8988T (cell line): ENCODE measurements around the gene SLX9.

Experiments used
- DNase-seq: peaks from one replicate; pipeline ENCODE4 v3.0.0; 2011

SLX9 gene

DNA sequence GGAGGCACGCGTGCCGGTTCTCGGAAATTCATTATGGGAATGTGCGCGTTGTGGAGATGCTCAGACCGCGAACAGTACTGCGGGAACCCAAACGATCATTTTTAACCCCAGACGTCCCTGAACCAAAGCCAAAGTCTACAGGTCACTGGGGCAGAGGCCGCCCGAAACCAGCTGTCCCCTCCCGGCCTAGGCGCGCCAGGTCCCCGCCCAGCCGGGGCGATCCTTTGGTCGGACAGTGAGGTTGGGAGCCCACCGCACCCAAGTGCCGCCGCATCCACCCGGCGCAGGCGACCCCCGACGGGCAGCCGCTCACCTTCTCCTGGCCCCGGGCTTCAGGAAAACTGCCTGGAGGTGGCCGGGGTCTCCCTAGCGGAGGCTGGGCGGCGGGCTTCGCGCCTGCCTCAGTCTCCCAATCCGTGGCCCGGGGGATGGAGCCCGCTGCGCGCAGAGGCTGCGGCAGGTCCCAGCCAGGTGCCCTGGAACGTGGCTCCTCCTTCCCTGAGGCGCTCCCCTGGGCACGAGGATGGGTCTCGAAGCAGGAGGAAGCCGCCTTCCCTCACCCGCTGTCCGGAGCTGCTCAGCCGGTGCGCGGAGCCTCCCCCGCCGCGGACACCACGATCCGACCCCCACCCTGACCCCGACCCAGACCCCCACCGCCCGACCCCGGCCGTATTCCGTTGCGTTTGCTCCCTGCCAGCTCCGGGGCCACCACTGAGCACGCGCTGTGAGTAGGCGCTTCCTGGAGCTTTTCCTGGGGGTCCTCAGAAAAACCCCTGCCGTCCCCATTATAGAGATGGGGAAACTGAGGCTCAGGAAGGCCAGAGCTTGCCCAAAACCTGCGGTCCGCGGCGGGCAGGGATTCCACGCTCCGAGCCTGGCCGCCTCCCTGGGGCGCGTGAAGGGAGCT lies 8.1 kb upstream of the SLX9 start:
- no peak for DNase-seq

DNA sequence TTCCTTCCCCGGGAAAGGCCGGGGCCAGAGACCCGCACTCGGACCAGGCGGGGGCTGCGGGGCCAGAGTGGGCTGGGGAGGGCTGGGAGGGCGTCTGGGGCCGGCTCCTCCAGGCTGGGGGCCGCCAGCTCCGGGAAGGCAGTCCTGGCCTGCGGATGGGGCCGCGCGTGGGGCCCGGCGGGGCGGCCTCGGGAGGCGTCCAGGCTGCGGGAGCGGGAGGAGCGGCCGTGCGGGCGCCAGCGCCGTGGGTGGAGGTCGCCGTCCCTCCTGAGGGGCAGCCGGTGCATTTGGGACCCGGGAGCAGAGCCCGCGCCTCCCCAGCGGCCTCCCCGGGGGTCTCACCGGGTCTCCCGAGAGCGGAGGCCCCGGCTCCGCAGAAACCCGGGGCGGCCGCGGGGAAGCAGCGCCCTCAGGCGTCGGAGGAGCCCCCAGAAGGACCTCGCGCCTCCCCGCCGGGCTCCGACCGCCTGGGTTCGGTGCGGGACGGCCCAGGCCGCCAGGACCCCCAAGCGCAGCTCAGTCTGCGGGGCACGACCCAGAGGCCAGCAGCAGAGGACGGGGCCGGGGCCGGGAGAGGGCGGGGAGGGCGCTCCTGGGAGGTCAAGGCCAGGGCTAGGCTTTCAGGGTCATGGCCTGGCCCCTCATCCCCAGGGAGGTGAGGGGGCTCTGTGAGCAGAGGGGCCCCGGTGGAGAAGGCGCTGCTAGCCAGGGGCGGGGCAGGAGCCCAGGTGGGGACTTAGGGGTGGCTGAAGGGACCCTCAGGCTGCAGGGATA lies 7.2 kb upstream of the SLX9 start:
- peak; percentile 87 for DNase-seq

DNA sequence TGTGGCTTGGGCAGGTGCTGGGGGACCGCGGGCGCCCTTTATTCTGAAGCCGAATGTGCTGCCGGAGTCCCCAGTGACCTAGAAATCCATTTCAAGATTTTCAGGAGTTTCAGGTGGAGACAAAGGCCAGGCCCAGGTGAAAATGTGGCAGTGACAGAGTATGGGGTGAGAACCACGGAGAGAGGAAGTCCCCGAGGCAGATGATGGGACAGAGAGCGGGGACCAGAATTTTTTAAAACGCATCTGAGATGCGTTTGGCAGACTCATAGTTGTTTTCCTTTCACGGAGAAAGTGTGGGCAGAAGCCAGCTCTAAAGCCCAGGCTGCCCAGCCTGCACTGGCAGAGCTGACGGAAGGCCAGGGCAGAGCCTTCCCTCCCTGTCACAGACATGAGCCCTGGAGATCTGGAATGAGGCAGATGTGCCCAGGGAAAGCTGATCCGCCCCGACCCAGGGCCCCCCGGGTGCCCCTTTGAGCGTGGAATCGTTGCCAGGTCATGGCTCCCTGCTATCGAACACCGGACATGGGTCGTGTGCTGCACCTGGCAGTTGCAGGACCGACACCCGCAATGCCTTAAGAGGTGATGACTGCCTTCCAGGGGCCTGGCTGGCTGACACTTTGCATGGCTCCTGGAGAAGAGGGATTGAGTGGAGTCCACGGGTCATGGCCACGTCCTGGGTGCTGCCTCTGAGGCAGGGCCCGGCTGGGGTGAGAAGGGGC lies 6.5 kb upstream of the SLX9 start:
- DNase-seq: no peak

DNA sequence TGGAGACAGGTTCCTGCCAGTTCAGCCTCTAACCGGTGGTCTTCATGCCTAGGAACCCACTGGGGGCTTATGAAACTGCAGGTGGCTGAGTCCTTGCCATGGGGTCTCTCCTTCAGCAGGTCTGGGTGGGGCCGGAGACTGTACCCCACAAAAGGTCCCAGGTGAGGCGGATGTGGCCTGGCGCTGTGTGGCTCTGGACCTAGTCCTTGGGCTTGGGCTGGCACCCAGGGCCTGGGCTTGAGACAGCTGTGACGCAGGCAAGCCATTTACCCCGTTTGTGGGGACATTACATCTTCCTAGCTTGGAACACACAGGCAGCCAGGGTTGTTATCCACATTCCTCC lies 5.9 kb upstream of the SLX9 start:
- DNase-seq: no peak

DNA sequence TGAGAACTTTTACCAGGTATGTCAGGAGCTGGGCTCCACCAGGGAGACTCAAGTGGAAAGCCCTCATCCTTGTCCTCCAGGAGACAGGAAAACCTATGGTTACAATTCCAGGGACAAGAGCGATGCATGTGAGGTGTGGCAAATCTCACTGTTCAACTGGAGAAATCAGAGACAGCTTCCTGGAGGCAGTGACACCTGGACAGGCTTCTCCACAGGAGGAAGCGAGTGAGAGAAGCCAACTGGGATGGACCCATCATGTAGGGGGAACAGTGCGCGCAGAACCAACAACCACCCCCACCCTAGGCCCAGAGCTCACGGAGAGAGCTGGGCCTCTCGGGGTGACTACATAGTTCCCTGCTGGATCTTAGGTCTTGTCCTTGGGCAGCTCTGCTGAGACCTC lies 5.6 kb upstream of the SLX9 start:
- no peak for DNase-seq

DNA sequence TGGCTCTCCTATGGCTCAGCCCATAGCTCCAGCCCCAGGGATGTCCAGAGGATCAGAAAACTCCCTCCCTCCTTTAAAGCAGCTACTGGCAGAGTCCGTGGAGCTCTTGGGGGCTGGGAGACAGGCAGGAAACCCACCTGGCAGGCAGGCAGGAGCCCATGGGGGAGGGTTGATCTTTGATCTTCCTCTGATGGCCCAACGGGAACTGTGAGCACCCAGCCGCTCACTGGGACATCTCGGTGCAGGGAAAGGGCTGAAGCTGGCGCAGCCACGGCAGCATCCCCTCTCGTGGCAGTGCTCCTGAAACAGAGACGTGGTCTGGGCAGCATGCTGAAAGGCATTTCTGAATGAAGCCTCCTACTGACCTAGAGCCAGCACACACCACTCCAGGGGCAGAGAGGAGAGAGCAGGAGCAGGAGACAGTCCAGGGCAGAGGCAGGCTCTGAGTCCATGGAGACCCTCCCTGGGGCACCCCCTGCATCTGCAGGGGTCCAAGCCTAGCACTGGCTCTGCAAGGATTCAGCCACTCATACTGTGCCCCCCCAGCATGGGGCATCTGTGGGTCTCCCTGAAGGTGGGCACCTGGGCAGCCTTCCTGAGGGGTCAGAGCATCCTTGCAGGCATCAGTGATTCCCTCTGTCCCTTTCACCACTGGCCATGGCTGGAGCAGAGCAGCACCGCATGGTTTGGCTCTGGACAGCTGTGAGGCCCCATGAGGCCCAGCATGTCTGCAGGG lies 4.9 kb upstream of the SLX9 start:
- DNase-seq: no peak

DNA sequence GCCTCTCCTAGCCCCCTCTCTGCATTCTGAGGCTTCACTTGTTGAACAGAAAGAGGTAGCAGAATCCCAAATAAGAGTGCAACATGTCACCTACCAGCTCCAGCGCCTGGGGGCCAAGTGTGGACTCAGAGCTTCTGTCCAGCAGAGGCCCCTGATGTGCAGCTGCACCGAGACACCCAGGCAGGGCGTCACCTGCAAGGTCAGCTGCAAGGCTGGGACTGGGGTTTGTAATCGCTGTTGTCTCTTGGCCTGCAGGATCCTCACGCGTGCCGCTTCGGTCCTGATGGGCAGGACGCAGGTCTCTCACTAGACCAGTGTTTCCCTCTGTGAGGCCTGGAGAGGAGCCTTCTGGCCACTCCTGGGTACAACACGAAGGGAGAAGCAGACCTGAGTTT lies 4.3 kb upstream of the SLX9 start:
- no peak for DNase-seq

DNA sequence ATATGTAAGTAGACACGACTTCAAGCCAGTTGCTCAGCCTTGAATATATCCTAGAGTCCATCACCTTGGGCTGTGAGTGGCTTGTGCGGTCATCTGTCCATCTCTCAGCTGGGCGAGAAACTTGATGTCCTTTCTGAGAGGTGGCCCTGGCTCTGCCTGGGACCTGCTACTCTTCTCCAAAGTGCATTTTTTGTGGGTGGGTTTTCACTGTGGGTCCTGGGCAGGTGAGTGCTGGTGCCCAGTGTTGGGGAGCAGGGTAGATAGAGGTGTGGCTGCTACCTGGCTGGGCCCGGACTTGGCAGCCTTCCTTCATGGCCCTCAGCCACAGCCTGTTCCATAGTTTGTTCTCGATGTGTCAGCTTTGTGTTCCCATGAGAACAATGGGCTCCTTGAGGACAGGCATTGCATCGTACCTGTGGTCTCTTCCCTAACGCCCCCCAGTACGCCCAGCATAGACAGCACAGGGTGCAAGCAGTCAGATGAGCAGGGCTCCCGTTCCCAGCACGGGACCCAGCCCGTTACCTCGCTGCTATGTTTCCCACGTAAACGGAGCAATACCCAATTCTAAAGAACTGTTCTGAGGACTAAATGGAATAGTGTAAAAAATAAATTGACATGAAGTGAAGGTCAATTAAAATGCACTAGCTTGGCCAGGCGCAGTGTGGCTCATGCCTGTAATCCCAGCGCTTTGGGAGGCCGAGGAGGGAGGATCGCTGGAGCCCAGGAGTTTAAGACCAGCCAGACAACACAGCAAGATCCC lies 877 bp upstream of the SLX9 start:
- DNase-seq: no peak

DNA sequence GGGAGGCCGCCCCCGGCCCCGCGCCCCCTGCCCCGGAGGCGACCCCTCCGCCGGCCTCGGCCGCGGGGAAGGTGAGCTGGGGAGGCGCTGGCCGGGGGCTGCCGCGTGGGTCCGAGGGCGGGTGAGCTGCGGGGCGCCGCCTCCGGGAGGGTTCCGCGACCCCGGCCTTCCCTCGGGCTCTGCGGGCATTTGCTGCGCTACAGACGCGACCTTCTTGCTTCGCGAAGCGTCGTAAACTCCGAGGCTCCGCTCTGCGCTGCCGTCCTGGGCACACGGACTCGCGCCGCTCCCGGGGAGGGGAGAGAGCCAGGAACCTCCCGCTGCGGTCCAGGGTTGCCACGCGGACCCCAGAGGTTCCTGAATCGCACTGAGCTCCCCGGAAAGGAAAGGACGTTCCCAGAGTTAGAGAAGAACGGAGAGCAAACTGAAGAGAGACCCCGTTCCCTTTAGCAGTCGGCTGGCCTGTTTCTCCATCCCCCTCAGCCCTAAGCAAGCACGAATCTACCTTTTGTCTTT lies 345 bp downstream of the SLX9 start:
- no peak for DNase-seq

DNA sequence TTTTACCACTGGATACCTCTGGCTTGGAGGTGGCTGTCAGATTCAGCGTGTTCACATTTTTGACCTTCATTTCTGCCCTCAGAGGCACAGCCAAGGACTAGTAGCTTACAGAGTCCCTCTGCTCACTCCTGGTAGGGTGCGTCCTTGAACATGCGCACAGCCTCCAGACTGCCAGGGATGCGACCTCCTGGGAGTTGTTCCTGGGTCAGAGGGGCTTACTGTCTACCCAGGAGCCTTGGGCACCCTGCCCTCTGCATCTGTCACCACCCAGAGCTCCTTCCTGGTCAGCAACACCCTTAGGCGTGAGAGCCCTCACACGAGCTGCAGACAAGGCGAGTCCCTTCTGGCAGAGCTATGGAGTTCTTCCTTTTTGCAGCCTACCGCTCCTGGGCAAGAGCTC lies 1.7 kb downstream of the SLX9 start:
- DNase-seq: no peak

DNA sequence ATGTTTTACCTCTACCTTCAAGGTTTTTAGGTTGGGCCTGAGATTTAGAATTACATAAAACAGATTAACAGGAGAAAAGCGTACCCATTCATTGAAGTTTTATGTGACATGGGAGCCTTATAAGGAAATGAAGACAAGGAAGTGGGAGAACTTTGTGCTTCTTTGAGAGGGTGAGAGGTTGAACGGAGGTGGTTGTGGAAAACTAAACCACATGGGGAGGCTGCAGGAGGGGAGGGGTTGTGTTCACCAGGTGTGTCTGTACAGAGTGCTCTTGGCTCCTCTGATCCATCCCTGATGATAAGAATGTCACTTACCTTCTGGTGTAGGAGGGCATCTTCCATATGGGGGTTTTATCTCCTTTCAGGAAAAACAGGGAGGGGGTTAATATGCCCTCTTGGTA lies 2.7 kb downstream of the SLX9 start:
- no peak for DNase-seq

DNA sequence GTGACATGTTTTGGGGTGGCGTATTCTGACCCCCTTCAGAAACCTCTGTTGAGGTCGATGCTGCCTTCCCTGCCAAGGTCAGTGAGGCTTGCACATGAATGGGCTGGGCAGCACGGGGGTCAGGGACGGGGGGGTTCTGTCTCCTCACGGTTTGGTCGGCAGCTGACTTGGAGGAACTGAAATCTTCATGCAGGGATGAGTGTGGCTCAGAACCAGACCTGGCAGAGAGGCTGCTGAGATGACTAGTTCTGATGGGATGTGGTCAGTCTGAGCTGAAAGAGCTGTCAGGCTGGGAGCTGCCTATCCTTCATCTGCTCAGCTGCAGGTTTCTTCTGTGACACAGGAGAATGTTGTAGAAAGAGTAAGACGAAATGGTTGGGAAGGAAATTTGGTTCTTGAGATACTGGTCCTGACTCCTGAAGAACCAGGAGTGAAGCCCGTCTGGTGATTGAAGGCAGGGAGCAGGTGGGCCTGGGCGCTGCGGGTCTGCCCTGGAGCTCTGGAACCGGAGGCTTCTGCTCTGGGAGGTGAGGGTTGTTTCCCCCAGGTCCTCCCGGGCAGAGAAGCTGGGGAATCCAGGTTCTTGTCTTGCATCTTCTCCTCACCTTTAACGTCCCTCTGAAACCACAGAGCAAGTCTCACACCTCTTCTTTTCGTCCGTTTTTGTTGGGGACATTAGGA lies 3.3 kb downstream of the SLX9 start:
- DNase-seq: no peak

DNA sequence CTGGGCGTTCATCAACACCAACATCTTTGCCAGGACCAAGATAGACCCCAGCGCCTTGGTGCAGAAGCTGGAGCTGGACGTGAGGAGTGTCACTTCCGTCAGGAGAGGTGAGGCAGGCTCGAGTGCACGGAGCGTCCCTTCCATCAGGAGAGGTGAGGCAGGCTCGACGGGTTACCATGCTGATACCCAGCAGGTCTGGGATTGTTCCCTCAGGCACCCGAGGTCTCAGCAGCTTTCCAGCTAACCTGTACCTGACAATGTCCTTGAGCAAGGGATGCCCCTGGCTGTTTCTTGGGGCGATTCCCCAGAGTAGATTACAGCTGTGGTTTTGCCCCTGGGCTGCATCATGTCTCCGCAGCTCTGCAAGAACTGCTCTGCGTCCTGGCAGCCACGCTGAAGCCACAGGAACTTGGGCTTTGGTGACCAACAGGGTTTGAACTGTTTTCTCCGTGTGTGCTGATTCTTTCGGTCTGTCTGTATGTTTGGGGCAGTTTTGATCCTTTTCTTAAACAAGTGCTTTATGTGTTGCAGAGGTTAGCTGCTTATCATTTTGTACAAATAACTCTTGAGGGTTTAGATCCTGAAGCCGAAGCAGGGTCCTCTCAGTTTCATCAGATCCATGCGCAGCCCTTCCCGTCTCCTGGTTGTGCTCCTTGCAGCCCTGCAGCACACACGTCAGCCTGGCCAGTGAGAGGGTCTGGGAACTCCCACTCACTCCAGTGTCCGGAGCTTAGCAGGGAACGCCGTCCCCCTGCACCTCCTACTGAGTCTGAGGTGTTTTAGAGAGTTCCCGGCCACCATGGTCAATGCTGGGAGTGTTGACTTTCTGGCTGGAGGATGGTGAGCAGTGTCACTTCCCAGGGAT lies 4.1 kb downstream of the SLX9 start:
- DNase-seq: no peak

DNA sequence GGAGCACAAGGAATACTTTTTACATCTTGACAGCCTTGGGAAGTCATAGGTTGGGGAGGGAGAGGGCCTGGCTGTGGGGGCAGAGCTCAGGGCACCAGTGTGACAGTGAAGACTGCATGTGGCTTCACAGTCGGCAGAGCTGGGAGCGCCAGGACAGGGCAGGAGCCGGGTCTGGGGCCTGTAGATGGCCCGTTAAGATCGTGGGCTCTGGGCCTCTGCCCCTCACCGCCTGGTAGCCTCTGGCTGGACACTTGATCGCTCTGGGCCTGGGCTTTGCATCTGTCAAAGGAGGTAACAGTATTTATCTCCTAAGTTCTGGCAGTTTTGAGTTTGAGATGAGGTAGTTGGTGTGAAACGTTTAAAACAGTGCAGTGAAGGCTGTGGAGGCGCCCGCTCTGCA lies 4.8 kb downstream of the SLX9 start:
- no peak for DNase-seq

DNA sequence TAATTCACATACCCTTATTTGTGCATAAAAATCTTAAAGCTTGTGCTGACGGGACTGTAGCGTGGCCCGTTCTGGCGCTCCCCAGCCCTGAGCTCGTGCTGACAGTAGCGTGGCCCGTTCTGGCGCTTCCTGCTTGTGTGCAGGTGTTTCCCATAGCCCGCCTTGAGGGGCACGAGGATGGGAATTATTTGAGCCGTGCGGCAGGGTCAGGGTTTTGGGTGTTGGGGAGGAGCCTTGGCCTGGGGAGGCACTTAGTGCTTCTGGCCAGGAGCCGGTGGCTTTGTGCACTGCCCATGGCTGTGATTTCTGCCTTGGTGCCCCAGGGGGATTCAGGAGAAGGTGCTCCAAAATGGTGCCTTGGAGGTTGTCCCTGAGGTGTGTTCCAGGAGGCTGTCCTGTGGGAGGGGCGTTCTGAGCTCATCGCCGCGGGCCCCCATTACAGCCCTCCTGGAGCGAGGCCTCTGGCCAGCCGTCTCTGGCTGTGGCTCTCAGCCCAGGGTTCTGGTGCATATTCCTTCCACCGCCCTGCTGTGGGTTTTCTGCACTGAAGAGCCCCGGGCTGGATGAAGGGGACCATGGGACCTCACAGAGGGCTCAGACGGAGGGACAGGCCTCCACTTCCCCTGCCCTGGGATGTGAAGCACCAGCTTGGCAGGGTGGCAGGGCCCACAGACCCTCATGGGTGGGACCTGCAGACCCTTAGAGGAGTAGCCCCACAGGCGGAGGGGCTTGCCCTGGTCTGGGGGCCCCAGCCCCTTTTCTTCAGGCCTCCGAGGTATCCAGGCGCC lies 6.6 kb downstream of the SLX9 start:
- no peak for DNase-seq

DNA sequence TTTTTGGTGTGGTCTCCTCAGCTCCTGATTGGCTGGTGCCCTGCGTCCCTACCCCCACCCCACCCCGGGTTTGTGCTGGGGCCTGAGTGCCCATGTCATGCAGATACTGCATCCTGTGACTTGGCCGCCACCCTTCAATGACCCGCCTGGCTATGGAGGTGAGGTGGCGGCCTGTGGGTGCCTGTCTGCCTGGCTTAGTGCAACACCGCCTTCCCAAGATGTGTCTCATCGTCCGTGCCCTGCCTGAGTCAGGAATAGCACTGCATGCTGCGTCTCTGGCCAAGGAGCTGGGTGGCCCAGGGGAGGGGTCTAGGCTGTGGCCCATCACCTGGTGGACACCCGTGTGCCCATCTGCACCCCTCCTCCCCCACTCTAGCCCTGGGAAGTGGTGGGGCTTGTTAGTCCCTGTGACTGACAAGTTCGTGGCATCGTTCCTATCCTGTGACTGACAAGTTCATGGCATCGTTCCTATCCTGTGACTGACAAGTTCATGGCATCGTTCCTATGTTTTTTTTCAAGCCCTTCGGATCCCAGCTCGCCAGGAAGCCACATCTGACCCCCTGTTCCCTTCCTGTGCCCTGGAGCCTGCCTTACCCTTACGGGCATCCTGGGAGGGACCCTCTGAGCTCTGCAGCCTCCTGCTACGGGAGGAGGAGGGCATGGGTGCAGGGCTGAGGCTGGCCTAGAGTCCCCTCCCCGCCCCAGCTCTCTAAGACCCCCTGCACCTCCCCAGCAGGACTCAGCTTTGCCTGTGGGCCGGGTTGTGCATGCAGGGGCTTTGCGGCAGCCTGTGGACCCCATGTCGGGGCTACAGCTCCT lies 7.5 kb downstream of the SLX9 start:
- DNase-seq: no peak

DNA sequence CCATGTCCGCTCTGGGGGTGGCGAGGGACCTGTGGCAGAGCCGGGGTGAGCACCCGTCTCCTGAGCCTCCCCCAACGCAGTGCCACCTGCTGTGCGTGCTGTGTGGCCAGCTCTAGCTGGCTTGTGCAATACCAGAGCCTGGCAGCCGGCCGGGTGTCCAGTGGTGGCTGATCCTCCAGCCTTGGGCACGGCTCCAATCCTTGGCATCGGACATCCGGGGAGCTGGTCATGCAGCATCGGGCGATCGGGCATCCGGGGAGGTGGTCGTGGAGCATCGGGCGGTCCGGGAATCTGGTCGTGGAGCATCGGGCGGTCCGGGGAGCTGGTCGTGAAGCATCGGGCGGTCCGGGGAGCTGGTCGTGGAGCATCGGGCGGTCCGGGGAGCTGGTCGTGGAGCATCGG lies 8.1 kb downstream of the SLX9 start:
- DNase-seq: no peak

DNA sequence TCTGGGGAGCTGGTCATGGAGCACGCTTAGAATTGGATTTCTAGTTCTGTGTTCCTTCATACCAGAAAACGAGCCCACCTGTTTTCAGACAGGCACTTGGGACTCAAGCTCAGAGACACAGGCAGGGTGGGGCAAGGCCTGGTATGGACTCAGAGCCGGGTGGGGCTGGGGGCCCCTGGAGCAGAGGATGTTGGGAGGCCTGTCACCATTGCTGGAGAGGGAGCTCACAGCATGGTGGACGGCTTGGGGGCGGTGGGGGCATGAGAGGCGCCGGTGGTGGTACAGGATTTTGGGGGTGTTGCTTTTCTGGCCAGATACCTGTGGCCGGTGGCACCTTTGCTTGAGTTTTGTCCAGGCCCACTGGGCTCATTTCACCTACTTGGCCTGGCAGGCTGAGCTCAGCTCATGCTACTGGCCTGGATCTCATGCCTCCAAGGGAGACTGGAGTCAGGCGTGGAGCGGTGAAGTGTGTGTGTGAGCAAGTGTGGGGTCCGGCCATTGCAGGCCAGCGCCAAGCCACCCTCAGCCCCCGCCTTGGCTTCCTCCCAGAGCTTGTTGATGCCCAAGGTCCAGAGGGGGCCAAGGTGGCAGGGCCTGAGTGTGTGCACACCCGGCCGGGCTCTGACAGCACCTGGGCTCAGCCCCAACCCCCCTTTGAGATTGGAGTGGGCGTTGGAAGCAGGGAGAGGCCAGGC lies 8.7 kb downstream of the SLX9 start:
- DNase-seq: no peak
